HepG2 (cell line): Measurements from ENCODE around the gene CCDC88C. TPM values are rescaled to one million over a fixed set of nuclear protein-coding genes. Genes with fewer than 3 reads are reported as not detected.

Source experiments
- MXI1 ChIP-seq: IDR thresholded peaks from 3 replicates; pipeline ENCODE4 v1.6.1; 2012; ENCODE audit warnings: low read depth, low read length, inconsistent platforms, borderline replicate concordance
- REL ChIP-seq: sonication (generic); formaldehyde crosslinking; conservative IDR thresholded peaks from 2 replicates; pipeline ENCODE4 v1.8.0; 2022; ENCODE audit warnings: mild to moderate bottlenecking, missing genetic modification reagents, moderate library complexity
- ZNF230 ChIP-seq: sonication (generic); formaldehyde crosslinking; IDR thresholded peaks from 2 replicates; pipeline ENCODE4 v1.4.0; 2020; ENCODE audit warnings: mild to moderate bottlenecking, missing genetic modification reagents
- ZNF546 ChIP-seq: sonication (generic); formaldehyde crosslinking; conservative IDR thresholded peaks from 2 replicates; pipeline ENCODE4 v1.8.1; 2023; ENCODE audit warnings: mild to moderate bottlenecking, missing genetic modification reagents
- polyA plus RNA-seq, 8 experiments: library from polyadenylated mRNA; depleted of rRNA in 3 of 8; stranded (reverse) in 7 of 8; unstranded in 1 of 8; fragments of >200 nt; fragmentation: Illumina TruSeq in 4 of 8; extraction: Trizol in 4 of 8; gene quantifications; 2 replicates each; pipeline versions ENCODE4 v1.2.1 to v1.2.3, GENCODE V29; 2011 to 2016; ENCODE audit warnings: low read depth in 4 of 8, missing spikeins in 1 of 8, mixed read lengths in 1 of 8; ENCODE audit not compliant: insufficient read depth in 1 of 8
- total RNA-seq, 5 experiments: library from RNA; depleted of rRNA; stranded (reverse); fragments of >200 nt; fragmentation: Illumina TruSeq; extraction: Trizol; gene quantifications; 2 replicates each; pipeline ENCODE4 v1.2.3, GENCODE V29; 2016; ENCODE audit warnings: low read depth in 1 of 5
- TF ChIP-seq, protein P1 (sequence below): sonication (generic); formaldehyde crosslinking; IDR thresholded peaks from one replicate; pipeline ENCODE4 v1.5.1; 2020; ENCODE audit warnings: mild to moderate bottlenecking, missing genetic modification reagents; ENCODE audit errors: not compliant biosample characterization
- TF ChIP-seq, protein P2 (sequence below): sonication (generic); formaldehyde crosslinking; IDR thresholded peaks from 2 replicates; pipeline ENCODE4 v1.4.0; 2020; ENCODE audit warnings: missing genetic modification reagents
- TF ChIP-seq, protein P3 (sequence below): sonication (generic); formaldehyde crosslinking; IDR thresholded peaks from 2 replicates; pipeline ENCODE4 v1.4.0; 2020; ENCODE audit warnings: mild to moderate bottlenecking, missing genetic modification reagents
- TF ChIP-seq, protein P4 (sequence below): sonication (generic); formaldehyde crosslinking; IDR thresholded peaks from 2 replicates; pipeline ENCODE4 v1.4.0; 2020; ENCODE audit warnings: missing genetic modification reagents, borderline replicate concordance

CCDC88C gene
- total and polyA plus RNA-seq, 2 of the 13 experiments (the other 11 are each of a cell fraction or from before 2014, with no cell fraction given): 3.6 to 11.7 TPM

DNA sequence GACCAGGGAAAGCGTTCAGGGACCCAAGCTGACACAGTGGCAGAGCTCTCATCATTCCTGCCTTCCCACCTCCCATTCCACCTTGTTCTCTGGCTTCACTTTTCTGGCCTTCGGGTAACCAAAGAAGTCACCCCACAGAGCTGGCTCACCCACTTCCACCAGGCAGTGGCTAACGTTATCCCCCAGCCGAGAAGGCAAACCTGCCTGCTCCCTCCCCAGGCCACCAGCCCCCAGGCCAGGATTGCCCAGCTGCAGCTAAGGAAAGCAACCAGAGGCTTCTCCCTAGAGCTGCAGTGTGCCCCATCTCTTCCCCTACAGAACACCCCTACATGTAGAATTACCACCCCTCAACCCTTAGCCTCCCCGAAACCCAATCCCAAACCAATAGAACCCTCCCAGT, 22.2 kb downstream of the CCDC88C start (continued):
- TF ChIP-seq, protein P1, sequence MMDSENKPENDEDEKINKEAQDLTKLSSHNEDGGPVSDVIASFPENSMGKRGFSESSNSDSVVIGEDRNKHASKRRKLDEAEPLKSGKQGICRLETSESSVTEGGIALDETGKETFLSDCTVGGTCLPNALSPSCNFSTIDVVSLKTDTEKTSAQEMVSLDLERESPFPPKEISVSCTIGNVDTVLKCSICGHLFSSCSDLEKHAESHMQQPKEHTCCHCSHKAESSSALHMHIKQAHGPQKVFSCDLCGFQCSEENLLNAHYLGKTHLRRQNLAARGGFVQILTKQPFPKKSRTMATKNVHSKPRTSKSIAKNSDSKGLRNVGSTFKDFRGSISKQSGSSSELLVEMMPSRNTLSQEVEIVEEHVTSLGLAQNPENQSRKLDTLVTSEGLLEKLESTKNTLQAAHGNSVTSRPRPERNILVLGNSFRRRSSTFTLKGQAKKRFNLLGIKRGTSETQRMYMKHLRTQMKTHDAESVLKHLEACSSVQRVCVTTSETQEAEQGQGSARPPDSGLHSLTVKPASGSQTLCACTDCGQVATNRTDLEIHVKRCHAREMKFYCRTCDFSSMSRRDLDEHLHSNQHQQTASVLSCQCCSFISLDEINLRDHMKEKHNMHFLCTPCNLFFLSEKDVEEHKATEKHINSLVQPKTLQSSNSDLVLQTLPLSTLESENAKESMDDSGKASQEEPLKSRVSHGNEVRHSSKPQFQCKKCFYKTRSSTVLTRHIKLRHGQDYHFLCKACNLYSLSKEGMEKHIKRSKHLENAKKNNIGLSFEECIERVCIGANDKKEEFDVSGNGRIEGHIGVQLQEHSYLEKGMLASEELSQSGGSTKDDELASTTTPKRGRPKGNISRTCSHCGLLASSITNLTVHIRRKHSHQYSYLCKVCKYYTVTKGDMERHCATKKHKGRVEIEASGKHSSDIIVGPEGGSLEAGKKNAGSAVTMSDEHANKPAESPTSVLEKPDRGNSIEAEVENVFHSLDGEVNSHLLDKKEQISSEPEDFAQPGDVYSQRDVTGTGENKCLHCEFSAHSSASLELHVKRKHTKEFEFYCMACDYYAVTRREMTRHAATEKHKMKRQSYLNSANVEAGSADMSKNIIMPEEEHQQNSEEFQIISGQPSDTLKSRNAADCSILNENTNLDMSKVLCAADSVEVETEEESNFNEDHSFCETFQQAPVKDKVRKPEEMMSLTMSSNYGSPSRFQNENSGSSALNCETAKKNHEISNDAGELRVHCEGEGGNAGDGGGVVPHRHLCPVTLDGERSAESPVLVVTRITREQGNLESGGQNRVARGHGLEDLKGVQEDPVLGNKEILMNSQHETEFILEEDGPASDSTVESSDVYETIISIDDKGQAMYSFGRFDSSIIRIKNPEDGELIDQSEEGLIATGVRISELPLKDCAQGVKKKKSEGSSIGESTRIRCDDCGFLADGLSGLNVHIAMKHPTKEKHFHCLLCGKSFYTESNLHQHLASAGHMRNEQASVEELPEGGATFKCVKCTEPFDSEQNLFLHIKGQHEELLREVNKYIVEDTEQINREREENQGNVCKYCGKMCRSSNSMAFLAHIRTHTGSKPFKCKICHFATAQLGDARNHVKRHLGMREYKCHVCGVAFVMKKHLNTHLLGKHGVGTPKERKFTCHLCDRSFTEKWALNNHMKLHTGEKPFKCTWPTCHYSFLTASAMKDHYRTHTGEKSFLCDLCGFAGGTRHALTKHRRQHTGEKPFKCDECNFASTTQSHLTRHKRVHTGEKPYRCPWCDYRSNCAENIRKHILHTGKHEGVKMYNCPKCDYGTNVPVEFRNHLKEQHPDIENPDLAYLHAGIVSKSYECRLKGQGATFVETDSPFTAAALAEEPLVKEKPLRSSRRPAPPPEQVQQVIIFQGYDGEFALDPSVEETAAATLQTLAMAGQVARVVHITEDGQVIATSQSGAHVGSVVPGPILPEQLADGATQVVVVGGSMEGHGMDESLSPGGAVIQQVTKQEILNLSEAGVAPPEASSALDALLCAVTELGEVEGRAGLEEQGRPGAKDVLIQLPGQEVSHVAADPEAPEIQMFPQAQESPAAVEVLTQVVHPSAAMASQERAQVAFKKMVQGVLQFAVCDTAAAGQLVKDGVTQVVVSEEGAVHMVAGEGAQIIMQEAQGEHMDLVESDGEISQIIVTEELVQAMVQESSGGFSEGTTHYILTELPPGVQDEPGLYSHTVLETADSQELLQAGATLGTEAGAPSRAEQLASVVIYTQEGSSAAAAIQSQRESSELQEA (CRISPR knock-in tag): no peak
- TF ChIP-seq, protein P2, sequence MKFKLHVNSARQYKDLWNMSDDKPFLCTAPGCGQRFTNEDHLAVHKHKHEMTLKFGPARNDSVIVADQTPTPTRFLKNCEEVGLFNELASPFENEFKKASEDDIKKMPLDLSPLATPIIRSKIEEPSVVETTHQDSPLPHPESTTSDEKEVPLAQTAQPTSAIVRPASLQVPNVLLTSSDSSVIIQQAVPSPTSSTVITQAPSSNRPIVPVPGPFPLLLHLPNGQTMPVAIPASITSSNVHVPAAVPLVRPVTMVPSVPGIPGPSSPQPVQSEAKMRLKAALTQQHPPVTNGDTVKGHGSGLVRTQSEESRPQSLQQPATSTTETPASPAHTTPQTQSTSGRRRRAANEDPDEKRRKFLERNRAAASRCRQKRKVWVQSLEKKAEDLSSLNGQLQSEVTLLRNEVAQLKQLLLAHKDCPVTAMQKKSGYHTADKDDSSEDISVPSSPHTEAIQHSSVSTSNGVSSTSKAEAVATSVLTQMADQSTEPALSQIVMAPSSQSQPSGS (CRISPR knock-in tag): no peak
- TF ChIP-seq MXI1 (no peak), ZNF230 (no peak), ZNF546 (no peak), REL (no peak)
- TF ChIP-seq, protein P3, sequence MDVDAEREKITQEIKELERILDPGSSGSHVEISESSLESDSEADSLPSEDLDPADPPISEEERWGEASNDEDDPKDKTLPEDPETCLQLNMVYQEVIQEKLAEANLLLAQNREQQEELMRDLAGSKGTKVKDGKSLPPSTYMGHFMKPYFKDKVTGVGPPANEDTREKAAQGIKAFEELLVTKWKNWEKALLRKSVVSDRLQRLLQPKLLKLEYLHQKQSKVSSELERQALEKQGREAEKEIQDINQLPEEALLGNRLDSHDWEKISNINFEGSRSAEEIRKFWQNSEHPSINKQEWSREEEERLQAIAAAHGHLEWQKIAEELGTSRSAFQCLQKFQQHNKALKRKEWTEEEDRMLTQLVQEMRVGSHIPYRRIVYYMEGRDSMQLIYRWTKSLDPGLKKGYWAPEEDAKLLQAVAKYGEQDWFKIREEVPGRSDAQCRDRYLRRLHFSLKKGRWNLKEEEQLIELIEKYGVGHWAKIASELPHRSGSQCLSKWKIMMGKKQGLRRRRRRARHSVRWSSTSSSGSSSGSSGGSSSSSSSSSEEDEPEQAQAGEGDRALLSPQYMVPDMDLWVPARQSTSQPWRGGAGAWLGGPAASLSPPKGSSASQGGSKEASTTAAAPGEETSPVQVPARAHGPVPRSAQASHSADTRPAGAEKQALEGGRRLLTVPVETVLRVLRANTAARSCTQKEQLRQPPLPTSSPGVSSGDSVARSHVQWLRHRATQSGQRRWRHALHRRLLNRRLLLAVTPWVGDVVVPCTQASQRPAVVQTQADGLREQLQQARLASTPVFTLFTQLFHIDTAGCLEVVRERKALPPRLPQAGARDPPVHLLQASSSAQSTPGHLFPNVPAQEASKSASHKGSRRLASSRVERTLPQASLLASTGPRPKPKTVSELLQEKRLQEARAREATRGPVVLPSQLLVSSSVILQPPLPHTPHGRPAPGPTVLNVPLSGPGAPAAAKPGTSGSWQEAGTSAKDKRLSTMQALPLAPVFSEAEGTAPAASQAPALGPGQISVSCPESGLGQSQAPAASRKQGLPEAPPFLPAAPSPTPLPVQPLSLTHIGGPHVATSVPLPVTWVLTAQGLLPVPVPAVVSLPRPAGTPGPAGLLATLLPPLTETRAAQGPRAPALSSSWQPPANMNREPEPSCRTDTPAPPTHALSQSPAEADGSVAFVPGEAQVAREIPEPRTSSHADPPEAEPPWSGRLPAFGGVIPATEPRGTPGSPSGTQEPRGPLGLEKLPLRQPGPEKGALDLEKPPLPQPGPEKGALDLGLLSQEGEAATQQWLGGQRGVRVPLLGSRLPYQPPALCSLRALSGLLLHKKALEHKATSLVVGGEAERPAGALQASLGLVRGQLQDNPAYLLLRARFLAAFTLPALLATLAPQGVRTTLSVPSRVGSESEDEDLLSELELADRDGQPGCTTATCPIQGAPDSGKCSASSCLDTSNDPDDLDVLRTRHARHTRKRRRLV (CRISPR knock-in tag): no peak
- TF ChIP-seq, protein P4, sequence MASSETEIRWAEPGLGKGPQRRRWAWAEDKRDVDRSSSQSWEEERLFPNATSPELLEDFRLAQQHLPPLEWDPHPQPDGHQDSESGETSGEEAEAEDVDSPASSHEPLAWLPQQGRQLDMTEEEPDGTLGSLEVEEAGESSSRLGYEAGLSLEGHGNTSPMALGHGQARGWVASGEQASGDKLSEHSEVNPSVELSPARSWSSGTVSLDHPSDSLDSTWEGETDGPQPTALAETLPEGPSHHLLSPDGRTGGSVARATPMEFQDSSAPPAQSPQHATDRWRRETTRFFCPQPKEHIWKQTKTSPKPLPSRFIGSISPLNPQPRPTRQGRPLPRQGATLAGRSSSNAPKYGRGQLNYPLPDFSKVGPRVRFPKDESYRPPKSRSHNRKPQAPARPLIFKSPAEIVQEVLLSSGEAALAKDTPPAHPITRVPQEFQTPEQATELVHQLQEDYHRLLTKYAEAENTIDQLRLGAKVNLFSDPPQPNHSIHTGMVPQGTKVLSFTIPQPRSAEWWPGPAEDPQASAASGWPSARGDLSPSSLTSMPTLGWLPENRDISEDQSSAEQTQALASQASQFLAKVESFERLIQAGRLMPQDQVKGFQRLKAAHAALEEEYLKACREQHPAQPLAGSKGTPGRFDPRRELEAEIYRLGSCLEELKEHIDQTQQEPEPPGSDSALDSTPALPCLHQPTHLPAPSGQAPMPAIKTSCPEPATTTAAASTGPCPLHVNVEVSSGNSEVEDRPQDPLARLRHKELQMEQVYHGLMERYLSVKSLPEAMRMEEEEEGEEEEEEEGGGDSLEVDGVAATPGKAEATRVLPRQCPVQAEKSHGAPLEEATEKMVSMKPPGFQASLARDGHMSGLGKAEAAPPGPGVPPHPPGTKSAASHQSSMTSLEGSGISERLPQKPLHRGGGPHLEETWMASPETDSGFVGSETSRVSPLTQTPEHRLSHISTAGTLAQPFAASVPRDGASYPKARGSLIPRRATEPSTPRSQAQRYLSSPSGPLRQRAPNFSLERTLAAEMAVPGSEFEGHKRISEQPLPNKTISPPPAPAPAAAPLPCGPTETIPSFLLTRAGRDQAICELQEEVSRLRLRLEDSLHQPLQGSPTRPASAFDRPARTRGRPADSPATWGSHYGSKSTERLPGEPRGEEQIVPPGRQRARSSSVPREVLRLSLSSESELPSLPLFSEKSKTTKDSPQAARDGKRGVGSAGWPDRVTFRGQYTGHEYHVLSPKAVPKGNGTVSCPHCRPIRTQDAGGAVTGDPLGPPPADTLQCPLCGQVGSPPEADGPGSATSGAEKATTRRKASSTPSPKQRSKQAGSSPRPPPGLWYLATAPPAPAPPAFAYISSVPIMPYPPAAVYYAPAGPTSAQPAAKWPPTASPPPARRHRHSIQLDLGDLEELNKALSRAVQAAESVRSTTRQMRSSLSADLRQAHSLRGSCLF (CRISPR knock-in tag): no peak
